ENCODE results near the gene TGFB1. TPM values are rescaled to one million over a fixed set of nuclear protein-coding genes. Genes with fewer than 3 reads are reported as not detected.

Gene TGFB1
- total RNA-seq, 2 donors from 2014 or later = 29.3 to 31.5 TPM

DNA sequence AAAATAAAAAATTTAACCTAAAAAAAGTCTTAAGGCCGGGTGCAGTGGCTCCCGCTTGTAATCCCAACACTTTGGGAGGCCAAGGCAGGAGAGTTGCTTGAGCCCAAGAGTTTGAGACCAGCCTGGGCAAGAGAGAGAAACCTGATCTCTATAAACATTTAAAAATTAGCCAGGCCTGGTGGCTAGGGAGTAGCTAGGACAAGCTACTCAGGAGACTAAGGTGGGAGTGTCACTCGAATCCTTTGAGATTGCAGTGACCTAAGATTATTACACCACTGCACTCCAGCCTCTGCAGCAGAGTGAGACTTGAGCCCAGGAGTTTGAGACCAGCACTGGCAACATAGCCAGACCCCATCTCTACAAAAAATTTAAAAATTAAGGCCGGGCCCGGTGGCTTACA, 42.6 kb downstream of the TGFB1 start:
- DNase-seq (no peak), ATAC-seq (no peak)
- intact Hi-C loops (cut with DNase I) = loop anchor here in 1 of 2 donors (5.0 kb wide), 1 partner anchor 41 kb away; the partner anchor contains the start of gene TGFB1

DNA sequence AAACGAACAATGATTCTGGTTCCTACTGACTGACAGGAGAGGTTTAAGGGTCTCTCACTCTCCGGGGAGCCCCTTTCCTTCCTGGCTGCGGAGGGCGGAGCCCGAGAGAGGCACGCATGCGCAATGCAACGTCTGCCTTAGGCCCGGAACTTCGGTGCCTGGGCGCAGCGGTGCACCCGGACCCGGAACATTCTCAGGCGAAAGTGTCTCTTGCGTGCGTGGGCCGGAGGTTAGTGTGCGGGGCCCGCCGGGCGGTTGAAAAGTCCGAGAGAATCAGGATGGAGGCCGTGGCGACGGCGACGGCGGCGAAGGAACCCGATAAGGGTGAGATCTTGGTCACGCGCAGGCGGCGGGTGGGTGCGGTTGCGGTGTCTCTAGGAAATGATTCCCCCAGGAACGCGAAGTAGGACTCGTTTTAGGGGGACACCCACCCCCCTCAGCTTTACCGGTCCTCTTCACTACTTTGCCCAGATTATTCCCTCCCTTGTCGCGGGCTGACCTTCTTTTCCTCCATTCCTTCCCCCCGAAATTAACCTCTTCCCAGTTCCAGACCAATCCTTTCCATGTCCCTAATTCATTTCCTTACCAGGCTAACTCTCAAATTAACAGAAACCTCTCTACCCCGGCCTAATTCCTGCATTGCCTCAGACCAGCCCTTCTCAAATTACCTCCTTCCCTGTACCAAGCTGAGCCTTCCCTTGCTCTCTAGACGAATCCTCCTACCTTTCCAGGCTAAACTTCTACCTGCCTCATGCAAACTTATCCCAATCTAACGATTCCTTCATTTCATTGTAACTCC, 43.5 kb downstream of the TGFB1 start, which contains the start of gene CCDC97:
Gene CCDC97 (plus strand): TSS at position 140 of the 799 bp plus-strand sequence. CDS start 139 bp downstream, at position 279.
- peak; percentile 90 for DNase-seq
- intact Hi-C loops (cut with DNase I) = loop anchor here in 1 of 2 donors (5.0 kb wide), 1 partner anchor 42 kb away; the partner anchor contains the start of gene TGFB1
- ATAC-seq = peak; percentile 84 to 85

DNA sequence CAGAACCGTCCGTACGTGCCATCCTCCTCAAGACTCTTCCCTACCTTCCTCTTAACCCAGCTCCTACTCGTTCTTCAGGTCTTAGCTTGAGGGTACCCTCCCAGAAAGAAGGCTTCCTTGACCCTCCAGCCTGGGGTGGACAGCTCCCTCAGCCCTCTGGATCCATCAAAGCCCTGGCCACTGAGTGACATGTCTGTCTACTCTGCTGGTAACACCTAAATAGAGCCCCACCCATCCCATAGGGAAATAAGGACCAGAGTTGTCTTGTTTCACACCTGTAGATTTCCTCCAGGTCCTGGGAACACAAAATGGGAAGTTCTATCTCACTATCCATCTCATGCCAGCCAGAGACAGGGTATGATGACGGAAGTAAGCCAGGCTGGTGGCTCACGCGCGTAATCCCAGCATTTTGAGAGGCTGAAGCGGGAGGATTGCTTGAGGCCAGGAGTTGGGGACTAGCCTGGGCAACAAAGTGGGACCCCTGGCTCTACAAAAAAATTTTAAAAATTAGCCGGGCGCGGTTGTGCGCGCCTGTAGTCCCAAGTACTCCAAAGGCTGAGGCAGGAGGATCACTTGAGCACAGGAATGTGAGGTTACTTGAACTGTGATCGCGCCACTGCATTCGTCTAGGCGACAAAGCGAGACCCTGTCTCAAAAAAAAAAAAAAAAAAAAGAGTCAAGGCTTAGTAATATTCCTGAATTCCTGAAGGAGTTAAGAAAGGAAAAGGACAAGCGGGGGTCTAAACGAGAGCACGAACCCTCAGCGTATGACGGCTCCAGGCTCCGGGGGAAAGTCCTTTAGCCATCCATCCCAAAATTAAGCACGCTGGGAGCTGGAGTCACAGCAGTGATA, 44.3 kb downstream of the TGFB1 start:
- intact Hi-C loops (cut with DNase I) = loop anchor here (2.0 to 5.0 kb wide), 3 partner anchors 43 to 102 kb away; partner anchors contain the start of genes HNRNPUL1 (in 1 of the 2) and TGFB1 (in 1 of the 2)
- no peak for DNase-seq
- ATAC-seq = peak; percentile 20 to 21

DNA sequence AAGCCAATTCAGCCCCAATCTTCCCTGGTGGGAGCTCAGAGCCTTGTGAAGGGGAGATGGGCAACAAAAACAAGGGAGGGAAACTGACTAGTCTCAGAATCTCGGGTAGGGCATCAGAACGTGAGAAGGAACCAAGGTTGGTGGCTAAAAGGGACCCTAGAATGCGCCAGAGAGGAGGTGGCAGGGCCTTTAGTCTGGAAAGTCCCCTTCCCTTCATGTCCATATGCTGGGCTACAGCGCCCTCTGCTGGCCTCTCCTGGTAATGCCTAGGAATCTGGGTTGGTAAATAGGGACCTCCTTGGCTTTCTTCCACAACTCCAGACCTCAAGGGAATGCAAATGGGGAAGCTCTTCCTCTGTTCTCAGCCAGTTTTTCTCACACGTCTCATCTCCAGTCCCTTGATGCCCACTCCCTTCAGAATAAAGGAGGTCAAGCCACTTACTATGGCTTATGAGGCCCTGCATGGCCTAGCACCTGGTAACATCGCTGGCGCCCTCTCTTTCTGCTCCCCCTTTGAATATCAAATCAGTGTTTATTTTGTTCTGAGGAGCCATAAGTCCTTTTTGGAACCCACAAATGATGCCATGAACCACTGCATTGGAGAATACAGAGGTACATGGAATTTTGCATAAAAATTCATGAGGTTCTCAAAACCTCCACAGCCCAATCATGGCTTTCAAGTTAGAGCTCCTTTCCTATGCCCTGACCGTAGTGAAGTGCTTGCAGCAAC, 45.1 kb downstream of the TGFB1 start:
- DNase-seq = peak; percentile 91
- intact Hi-C loops (cut with DNase I) = loop anchor here (1.0 to 5.0 kb wide), 3 partner anchors 44 to 103 kb away; partner anchors contain the start of gene HNRNPUL1 (in 1 of the 2)
- ATAC-seq = peak; percentile 69 to 73

DNA sequence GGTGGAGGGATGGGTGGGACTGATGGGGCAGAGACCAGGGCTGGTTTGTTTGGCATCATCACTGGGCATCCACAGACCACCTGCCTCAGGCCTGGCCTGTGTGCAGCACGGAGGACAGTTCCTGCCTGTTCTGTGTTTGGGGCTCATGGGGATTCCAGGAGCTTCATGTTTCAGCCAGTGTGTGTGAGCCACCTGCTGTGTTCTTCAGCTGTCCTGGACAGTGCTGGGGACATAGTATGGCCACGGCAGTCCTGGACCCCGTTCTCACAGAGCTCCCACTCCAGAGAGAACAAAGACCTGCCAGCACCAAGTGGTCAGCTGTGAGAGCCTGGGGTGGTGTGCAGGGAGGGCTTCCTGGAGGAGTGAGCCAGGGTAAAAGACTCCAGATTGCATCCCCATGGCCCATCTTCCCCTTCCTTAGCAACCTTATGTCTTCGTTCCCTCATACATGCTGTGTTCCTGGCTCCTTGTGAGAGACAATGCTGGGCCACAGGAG, 45.7 kb downstream of the TGFB1 start:
- no peak for DNase-seq
- intact Hi-C loops (cut with DNase I) = loop anchor here (1.0 to 5.0 kb wide), 3 partner anchors 43 to 103 kb away; partner anchors contain the start of gene HNRNPUL1 (in 1 of the 2)
- peak in 1 of 2 donors; percentile 0 for ATAC-seq

DNA sequence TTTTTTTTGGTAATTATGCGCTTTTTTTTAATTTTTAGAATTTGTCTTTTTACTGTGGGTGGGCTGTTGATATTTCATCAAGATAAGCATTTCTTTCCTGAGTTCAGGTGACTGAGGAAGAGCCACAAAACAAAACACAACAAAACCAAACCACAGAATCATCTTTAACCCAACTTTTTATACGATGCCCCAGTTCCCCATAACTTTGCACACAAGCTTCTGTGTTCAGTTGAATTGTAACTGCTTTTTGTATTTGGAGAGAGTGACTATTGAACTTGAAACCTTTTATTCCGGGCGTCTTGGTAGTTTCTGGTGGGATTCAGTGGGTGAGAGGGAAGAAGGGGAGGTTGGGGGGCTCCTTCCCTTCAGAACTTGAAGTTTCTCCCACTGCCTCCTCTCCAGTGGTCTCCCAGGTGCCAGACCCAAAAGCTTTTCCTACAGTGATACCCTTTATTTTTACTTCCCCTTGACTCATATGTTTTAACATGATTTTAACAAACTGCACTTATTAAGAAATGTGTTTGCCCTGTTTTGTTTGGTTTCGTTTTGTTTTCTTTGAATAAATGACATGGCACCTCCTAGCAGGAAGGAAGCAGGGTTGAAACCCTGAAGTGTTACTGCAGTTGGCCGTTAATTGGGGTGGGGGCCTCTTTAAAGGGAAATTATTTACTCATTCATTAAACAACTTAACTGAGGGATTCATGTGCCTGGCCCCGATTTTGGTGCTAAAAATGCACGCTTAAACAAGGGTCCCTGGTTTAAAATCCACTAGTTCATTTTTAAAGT, 46.4 kb downstream of the TGFB1 start:
- DNase-seq (no peak), ATAC-seq (no peak)
- intact Hi-C loops (cut with DNase I) = loop anchor here in 1 of 2 donors (5.0 kb wide), 1 partner anchor 100 kb away; no protein-coding TSS in a partner anchor

DNA sequence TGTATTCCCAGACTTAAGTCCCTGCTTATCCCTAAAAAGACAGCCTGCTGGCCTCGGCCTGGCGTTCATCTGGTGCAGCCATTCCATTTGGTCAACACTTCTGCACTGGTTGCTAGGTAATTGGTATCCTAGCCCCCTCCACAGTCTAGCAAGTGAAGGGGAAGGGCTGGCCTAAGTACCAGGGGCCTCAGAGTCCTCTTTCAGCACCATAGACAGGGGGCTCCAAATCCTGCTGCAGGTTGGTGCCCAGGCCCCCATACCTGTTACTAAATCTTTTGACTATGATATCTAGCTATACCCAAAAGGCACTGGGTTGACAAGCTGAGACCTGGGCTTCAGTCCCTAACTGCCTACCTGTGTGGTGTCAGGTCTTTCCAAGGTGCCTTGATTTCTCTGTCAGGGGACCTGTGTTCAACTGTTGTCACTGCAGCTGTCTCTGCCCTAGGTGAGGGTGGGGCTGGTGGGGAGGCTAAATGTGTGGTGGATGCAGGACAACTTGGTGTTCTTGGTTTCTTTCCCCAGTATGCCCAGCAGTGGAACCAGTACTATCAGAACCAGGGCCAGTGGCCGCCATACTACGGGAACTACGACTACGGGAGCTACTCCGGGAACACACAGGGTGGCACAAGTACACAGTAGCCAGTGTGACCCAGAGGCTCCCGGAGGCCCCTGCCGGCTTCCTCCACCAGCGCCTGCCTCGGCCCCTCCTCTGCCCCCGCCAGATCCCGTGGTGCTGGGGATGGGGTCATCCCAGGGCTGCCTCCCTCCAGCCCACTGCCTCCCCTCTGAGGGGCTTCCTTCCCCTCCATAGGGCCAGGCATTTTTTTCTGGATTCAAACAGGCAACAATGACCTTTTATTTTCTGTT, 47.6 kb downstream of the TGFB1 start:
- intact Hi-C loops (cut with DNase I) = loop anchor here in 1 of 2 donors (5.0 kb wide), 1 partner anchor 99 kb away; no protein-coding TSS in a partner anchor

DNA sequence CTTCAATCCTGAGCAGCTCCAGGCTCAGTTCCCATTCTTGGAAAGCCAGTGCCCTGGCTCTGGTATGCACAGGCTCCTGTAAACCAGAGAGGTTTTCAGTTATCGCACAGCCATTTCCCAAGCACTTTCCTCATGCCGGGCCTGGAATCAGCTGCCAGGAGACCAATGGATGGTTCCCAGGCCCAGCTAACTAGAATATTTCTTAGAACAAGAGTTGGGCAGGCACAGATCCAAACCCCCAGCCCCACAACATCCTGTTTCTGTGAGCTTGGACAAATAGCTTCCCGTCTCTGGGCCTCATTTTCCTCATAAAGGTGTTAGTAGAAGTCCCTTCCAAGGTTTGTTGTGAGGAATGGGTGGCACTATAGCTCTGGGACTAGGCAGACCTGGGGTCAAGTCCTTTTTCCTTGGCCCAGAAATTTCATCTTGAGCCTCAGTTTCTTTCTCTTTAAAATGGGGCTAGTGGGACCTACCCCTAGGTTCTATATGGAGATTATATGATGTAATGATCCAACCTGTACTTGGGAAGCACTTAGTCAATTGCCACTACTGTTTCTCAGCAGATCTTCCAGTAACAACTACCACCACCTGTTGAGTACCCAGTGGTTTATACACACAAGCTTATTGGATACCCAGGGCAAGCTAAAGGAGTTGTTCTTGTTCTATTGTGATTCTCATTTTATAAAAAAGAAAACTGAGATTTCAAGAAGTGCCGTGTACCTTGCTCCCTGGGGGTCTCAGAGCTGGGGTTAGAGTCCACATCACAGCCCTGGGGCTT, 48.8 kb downstream of the TGFB1 start:
- DNase-seq (no peak), ATAC-seq (no peak)
- intact Hi-C loops (cut with DNase I) = loop anchor here in 1 of 2 donors (5.0 kb wide), 1 partner anchor 98 kb away; no protein-coding TSS in a partner anchor

More for the DNA sequence above, 47.6 kb downstream of the TGFB1 start:
- ATAC-seq = no peak
- no peak for DNase-seq

DNA sequence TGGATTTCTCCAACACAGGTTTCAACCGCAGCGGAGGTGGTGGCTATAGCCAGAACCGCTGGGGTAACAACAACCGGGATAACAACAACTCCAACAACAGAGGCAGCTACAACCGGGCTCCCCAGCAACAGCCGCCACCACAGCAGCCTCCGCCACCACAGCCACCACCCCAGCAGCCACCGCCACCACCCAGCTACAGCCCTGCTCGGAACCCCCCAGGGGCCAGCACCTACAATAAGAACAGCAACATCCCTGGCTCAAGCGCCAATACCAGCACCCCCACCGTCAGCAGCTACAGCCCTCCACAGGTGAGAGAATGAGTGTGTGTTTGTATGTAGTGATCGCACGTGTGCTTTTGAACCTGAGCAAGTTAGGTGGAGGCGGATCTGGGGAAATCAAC, 49.8 kb downstream of the TGFB1 start:
- no peak for DNase-seq
- intact Hi-C loops (cut with DNase I) = no loop called here
- no peak for ATAC-seq

DNA sequence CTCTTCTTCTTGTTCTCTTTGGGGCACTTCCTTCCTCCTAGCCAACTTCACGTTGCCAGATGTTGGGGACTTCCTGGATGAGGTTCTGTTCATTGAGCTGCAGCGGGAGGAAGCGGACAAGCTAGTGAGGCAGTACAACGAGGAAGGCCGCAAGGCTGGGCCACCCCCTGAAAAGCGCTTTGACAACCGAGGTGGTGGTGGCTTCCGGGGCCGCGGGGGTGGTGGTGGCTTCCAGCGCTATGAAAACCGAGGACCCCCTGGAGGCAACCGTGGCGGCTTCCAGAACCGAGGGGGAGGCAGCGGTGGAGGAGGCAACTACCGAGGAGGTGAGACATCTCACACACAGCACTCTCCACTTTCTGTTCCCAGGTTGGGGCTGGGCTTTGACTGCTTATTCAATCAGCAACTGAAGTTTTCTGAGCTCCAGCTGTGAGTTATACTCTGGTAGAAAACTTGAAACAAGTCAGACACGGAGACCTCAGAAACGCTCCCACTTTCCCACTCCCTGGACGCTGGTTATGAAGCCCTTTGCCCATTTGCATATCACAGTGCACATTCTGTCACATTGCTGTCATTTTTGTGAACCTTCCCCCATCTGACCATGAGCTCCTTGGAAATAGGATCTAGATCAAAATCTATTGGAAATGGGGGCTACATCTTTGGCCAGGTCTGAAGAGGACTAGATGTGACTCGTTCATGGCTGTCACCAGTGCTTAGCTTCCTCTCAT, 50.9 kb downstream of the TGFB1 start:
- no peak for ATAC-seq
- intact Hi-C loops (cut with DNase I) = no loop called here
- DNase-seq = no peak

DNA sequence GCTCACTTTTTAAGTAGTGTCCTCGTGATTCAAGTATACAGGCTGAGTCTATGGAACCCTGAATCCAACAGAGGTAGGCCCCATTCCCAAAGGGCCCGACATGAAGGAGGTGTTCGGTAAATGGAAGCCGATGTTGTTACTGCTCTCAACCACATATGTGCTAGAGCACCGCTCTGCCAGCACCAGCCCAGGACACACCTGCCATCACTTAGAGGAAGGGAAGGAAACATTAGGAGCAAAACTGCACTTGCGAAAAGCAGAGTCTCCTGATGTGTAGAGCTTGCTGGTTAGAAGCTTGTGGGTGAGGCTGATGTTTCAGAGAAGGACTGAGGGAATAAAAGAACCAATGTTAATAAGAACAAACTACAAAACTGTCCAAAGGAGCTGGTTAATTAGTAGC, 53.2 kb downstream of the TGFB1 start:
- no peak for DNase-seq
- no peak for ATAC-seq
- intact Hi-C loops (cut with DNase I) = no loop called here

DNA sequence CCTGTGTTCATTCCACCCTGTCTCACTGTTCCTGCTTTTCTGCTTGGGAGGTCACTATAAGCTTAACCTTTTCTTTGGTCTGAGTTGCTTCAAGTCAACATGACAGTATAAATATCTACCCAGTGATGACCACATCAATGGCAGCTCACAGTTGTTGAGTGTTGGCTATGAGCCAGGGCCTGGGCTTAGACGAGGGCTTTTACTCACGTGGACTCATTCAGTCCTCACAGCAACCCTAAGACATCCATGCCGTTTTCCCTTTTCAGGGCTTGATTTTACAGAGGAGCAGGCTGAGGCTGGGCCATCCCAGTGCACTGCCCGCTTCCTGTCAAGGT, 54.0 kb downstream of the TGFB1 start:
- DNase-seq (peak; percentile 85), ATAC-seq (peak; percentile 50 to 79)
- intact Hi-C loops (cut with DNase I) = no loop called here

DNA sequence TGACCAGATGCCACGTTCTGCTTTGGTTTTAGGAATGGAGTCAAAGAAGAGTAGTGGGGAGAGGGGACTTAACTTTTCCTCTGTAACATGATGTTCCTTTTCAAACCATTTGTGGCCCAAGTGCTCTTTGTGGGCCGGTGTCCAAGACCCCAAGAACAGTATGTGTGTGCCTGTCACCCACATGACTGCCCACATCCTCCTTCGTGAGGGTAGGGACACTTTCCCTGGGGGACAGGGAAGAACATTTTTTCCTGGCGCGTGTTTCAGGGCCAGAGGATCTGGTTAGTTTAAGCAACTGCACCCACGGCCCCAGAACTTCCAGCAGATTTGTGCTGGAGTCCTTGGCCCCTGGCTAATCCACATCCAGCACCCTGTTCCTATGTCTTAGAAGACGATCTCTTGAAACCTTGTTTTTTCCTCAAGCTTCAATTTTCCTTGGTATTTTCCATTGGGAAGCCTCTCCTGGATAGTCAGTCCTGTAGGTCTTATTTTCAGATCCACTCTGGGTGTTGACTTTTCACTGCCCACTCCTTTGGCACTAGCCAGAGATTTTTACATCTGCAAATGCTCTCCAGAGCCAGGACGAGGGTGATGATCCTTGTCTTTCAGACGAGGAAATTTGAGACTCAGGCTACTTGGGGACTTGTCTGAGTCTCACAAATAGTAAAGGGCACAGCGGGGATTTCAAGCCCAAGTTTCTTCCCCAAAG, 54.5 kb downstream of the TGFB1 start:
- intact Hi-C loops (cut with DNase I) = no loop called here
- ATAC-seq (peak; percentile 23 to 31), DNase-seq (peak; percentile 50)

DNA sequence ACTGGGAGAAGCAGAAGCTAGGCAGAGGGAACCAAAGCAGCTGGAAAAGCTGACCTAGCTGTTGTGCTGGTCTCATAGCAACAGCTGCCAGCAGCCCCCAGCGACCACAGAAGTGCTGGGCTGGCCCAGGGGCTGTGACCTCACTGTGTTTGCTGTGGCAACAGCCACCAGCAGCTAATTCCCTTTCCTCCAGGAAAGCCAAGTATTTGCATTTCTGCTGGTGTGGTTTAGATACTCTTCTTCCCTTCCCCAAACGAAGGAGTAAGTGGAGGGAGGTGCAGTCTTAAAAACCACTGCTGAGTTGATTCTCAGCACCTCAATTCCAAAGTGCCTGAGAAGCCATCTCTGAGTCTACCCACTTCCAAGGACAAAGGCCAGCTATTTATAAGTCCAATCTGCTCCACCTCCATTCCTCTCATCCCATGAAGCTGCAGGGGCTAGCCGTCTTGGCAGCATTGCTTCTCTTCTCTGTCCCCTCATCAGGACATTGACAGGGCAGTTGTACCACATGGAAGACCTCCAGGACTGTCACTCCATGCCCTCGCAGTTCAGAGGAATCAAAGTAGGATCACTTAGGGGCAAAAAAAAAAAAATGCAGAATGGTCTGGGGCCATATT, 55.3 kb downstream of the TGFB1 start:
- intact Hi-C loops (cut with DNase I) = no loop called here
- ATAC-seq = peak; percentile 76 to 84
- DNase-seq = peak; percentile 87

Measured in left cardiac atrium (tissue), 4 donors.